Stimulated activated naive CD8-positive, alpha-beta T cell treated with anti-CD3 and anti-CD28 coated beads, Interleukin-15, Interleukin-2, amounts not matched to agents 100 ng/mL and 50 ng/mL, for 24 hours (primary cell): ENCODE results near the gene PSMA2.
A peak's percentile ranks its signal among the peaks of the same experiment; 100 is the strongest.

ENCODE experiments used
- H3K27ac Mint-ChIP-seq: one replicate; pipeline ENCODE4 v1.8.0; 2021; ENCODE audit warnings: mild to moderate bottlenecking, mixed read lengths
- H3K27me3 Mint-ChIP-seq: one replicate; pipeline ENCODE4 v1.8.0; 2021; ENCODE audit warnings: mixed read lengths
- H3K36me3 Mint-ChIP-seq: one replicate; pipeline ENCODE4 v1.8.0; 2021; ENCODE audit warnings: low read depth, mixed read lengths
- H3K4me1 Mint-ChIP-seq: one replicate; pipeline ENCODE4 v1.8.0; 2021; ENCODE audit warnings: low read depth, mixed read lengths
- H3K4me3 Mint-ChIP-seq: one replicate; pipeline ENCODE4 v1.8.0; 2021; ENCODE audit warnings: mild to moderate bottlenecking, mixed read lengths
- H3K9me3 Mint-ChIP-seq: one replicate; pipeline ENCODE4 v1.8.0; 2021; ENCODE audit warnings: mixed read lengths

The PSMA2 gene

GRCh38 chr7:42928754-42929153 is 3.2 kb downstream of the PSMA2 start:
- no peaks in the 10 kb centered on the region for H3K9me3 Mint-ChIP-seq
- H3K27me3 Mint-ChIP-seq: no peaks in the 10 kb centered on the region
- peak overlapping the region; percentile 38 for H3K4me3 Mint-ChIP-seq
- H3K27ac Mint-ChIP-seq: peak overlapping the region; percentile 16
- H3K36me3 Mint-ChIP-seq: peaks cover 70% of the 10 kb centered on the region
- H3K4me1 Mint-ChIP-seq: peaks cover 85% of the 10 kb centered on the region

- no peak overlapping the region for H3K4me3 Mint-ChIP-seq
- H3K27me3 Mint-ChIP-seq: no peaks in the 10 kb centered on the region
- peaks cover 81% of the 10 kb centered on the region for H3K4me1 Mint-ChIP-seq
- no peaks in the 10 kb centered on the region for H3K9me3 Mint-ChIP-seq
- no peak overlapping the region for H3K27ac Mint-ChIP-seq
- peaks cover 87% of the 10 kb centered on the region for H3K36me3 Mint-ChIP-seq
Measured at GRCh38 chr7:42926204-42926603, 5.8 kb downstream of the PSMA2 start.

- peaks cover 88% of the 10 kb centered on the region for H3K36me3 Mint-ChIP-seq
- no peaks in the 10 kb centered on the region for H3K27me3 Mint-ChIP-seq
- no peaks in the 10 kb centered on the region for H3K9me3 Mint-ChIP-seq
- H3K4me3 Mint-ChIP-seq: no peak overlapping the region
- H3K27ac Mint-ChIP-seq: peak overlapping the region; percentile 65
- peaks cover 75% of the 10 kb centered on the region for H3K4me1 Mint-ChIP-seq
Measured at GRCh38 chr7:42925630-42926029, 6.3 kb downstream of the PSMA2 start.

- peak overlapping the region; percentile 55 for H3K27ac Mint-ChIP-seq
Measured at GRCh38 chr7:42924223-42924838, 7.6 kb downstream of the PSMA2 start.

GRCh38 chr7:42922017-42922753 is 9.8 kb downstream of the PSMA2 start:
- Mint-ChIP-seq H3K4me3 (no peak overlapping the region), H3K9me3 (no peaks in the 10 kb centered on the region), H3K27ac (no peak overlapping the region), H3K4me1 (peaks cover 41% of the 10 kb centered on the region), H3K27me3 (no peaks in the 10 kb centered on the region), H3K36me3 (peaks cover 82% of the 10 kb centered on the region)

More at GRCh38 chr7:42924223-42924838, 7.6 kb downstream of the PSMA2 start:
- H3K4me3 Mint-ChIP-seq: peak overlapping the region; percentile 49
- H3K4me1 Mint-ChIP-seq: peaks cover 62% of the 10 kb centered on the region
- peaks cover 92% of the 10 kb centered on the region for H3K36me3 Mint-ChIP-seq
- no peaks in the 10 kb centered on the region for H3K27me3 Mint-ChIP-seq
- no peaks in the 10 kb centered on the region for H3K9me3 Mint-ChIP-seq

- Mint-ChIP-seq H3K27ac (no peak overlapping the region), H3K36me3 (peaks cover 58% of the 10 kb centered on the region), H3K4me1 (peaks cover 60% of the 10 kb centered on the region), H3K27me3 (no peaks in the 10 kb centered on the region), H3K9me3 (no peaks in the 10 kb centered on the region), H3K4me3 (no peak overlapping the region)
Measured at GRCh38 chr7:42915356-42915755, 16.6 kb downstream of the PSMA2 start.

GRCh38 chr7:42914421-42915045 is 17.4 kb downstream of the PSMA2 start:
- peak overlapping the region; percentile 92 for H3K27ac Mint-ChIP-seq
- peak overlapping the region; percentile 57 for H3K4me3 Mint-ChIP-seq
- no peaks in the 10 kb centered on the region for H3K9me3 Mint-ChIP-seq
- H3K27me3 Mint-ChIP-seq: no peaks in the 10 kb centered on the region
- H3K4me1 Mint-ChIP-seq: peaks cover 69% of the 10 kb centered on the region
- peaks cover 50% of the 10 kb centered on the region for H3K36me3 Mint-ChIP-seq

GRCh38 chr7:42914009-42914408 is 18.0 kb downstream of the PSMA2 start:
- H3K4me1 Mint-ChIP-seq: peaks cover 74% of the 10 kb centered on the region
- no peaks in the 10 kb centered on the region for H3K27me3 Mint-ChIP-seq
- H3K4me3 Mint-ChIP-seq: peak overlapping the region; percentile 57
- H3K36me3 Mint-ChIP-seq: peaks cover 44% of the 10 kb centered on the region
- H3K9me3 Mint-ChIP-seq: no peaks in the 10 kb centered on the region
- peak overlapping the region; percentile 92 for H3K27ac Mint-ChIP-seq

- H3K9me3 Mint-ChIP-seq: no peaks in the 10 kb centered on the region
- peak overlapping the region; percentile 57 for H3K4me3 Mint-ChIP-seq
- H3K36me3 Mint-ChIP-seq: peaks cover 44% of the 10 kb centered on the region
- no peaks in the 10 kb centered on the region for H3K27me3 Mint-ChIP-seq
- peaks cover 77% of the 10 kb centered on the region for H3K4me1 Mint-ChIP-seq
- H3K27ac Mint-ChIP-seq: peak overlapping the region; percentile 92
Measured at GRCh38 chr7:42913591-42913990, 18.4 kb downstream of the PSMA2 start.

- H3K9me3 Mint-ChIP-seq: no peaks in the 10 kb centered on the region
- no peaks in the 10 kb centered on the region for H3K27me3 Mint-ChIP-seq
- peaks cover 84% of the 10 kb centered on the region for H3K4me1 Mint-ChIP-seq
- H3K36me3 Mint-ChIP-seq: peaks cover 41% of the 10 kb centered on the region
- peak within 1 kb of the TSS; percentile 98 for H3K4me3 Mint-ChIP-seq
- peak within 1 kb of the TSS; percentile 96 for H3K27ac Mint-ChIP-seq
Measured at GRCh38 chr7:42911454-42912447, 20.2 kb downstream of the PSMA2 start, which contains the start of gene C7orf25. Gene C7orf25, minus strand, starts transcription at chr7:42912070. Its CDS starts 1,170 bp downstream, at chr7:42910900.

- Mint-ChIP-seq H3K27me3 (no peaks in the 10 kb centered on the region), H3K36me3 (peaks cover 27% of the 10 kb centered on the region), H3K27ac (no peak overlapping the region), H3K4me3 (peak overlapping the region; percentile 98), H3K4me1 (peaks cover 73% of the 10 kb centered on the region), H3K9me3 (no peaks in the 10 kb centered on the region)
Measured at GRCh38 chr7:42910306-42910705, 21.7 kb downstream of the PSMA2 start.

GRCh38 chr7:42907316-42907715 is 24.7 kb downstream of the PSMA2 start:
- peaks cover 9% of the 10 kb centered on the region for H3K36me3 Mint-ChIP-seq
- no peak overlapping the region for H3K4me3 Mint-ChIP-seq
- H3K9me3 Mint-ChIP-seq: no peaks in the 10 kb centered on the region
- H3K4me1 Mint-ChIP-seq: peaks cover 43% of the 10 kb centered on the region
- H3K27me3 Mint-ChIP-seq: no peaks in the 10 kb centered on the region
- H3K27ac Mint-ChIP-seq: no peak overlapping the region

- H3K4me1 Mint-ChIP-seq: peaks cover 36% of the 10 kb centered on the region
- peaks cover 7% of the 10 kb centered on the region for H3K36me3 Mint-ChIP-seq
- H3K9me3 Mint-ChIP-seq: no peaks in the 10 kb centered on the region
- H3K27ac Mint-ChIP-seq: no peak overlapping the region
- no peak overlapping the region for H3K4me3 Mint-ChIP-seq
- no peaks in the 10 kb centered on the region for H3K27me3 Mint-ChIP-seq
Measured at GRCh38 chr7:42906181-42906580, 25.8 kb downstream of the PSMA2 start.

GRCh38 chr7:42902331-42902730 is 29.6 kb downstream of the PSMA2 start:
- Mint-ChIP-seq H3K9me3 (peaks cover 5% of the 10 kb centered on the region), H3K27ac (no peak overlapping the region), H3K4me1 (no peaks in the 10 kb centered on the region)

More at GRCh38 chr7:42902331-42902730, 29.6 kb downstream of the PSMA2 start:
- Mint-ChIP-seq H3K27me3 (no peaks in the 10 kb centered on the region), H3K36me3 (no peaks in the 10 kb centered on the region), H3K4me3 (no peak overlapping the region)
